Measurements from ENCODE around the gene KIF3A. TPM values are rescaled to one million over a fixed set of nuclear protein-coding genes. Genes with fewer than 3 reads are reported as not detected.

KIF3A gene
- polyA plus RNA-seq, 1 of the 3 experiments (the other 2 are of a cell fraction): 5.1 TPM

GRCh38 chr5:132669966-132670882, 67.1 kb downstream of the KIF3A start (continued):
- TF ChIP-seq FOXM1 (IDR thresholded peaks at IDR 0.05; ENCODE audit: low read depth) (no peak), JUND (IDR thresholded peaks at IDR 0.05) (no peak), PBX3 (IDR thresholded peaks at IDR 0.05) (no peak), CTCF (IDR thresholded peaks at IDR 0.05) (no peak), EP300 (IDR thresholded peaks at IDR 0.05; ENCODE audit: borderline replicate concordance in 1 of 2, low read depth in 1 of 2, low read length in 1 of 2) (no peak), MEF2A (IDR thresholded peaks at IDR 0.05; ENCODE audit: borderline replicate concordance, low read depth) (no peak)

DNA sequence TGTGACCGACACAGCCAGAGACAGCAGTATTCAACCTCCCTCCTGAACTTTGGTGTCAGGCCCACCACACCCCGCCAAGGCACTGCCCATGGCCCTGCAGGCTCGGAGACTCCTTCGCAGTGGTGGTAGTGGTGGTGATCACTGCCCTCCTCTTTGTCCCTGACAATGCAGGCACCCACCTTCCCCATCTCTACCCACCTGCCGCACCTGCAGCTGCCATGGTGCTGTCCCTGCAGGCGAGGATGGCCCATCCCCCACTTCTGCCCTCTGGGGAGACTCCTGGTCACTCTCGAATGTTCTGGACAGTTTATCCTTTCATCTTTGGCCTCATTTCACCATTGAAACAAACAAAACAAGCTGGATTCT, 67.9 kb downstream of the KIF3A start:
- Histone ChIP-seq H3K27ac (ENCODE audit: low read depth in 2 of 2, low read length in 1 of 2) (no peak overlapping the region), H3K36me3 (replicated peaks in 1 of 2; ENCODE audit: control insufficient read depth in 1 of 2, insufficient read depth in 2 of 2, low read length in 1 of 2) (no peaks in the 10 kb centered on the region), H3K4me3 (ENCODE audit: low read depth in 2 of 2, low read length in 1 of 2) (no peak overlapping the region), H3K27me3 (ENCODE audit: insufficient read depth) (no peaks in the 10 kb centered on the region), H3K9me2 (no peaks in the 10 kb centered on the region), H3K4me1 (ENCODE audit: control insufficient read depth in 1 of 2, insufficient read depth in 2 of 2, low read depth in 1 of 2, low read length in 1 of 2) (peaks cover 3 to 5% of the 10 kb centered on the region in 2 experiments; a peak in 2 of 4 replicates), H3K9ac (no peak overlapping the region), H3K4me2 (no peak overlapping the region), H4K20me1 (ENCODE audit: insufficient read depth) (no peaks in the 10 kb centered on the region), H3K9me3 (no peaks in the 10 kb centered on the region), H3F3A (replicated peaks; ENCODE audit: insufficient read depth) (peaks cover 5% of the 10 kb centered on the region), H2AFZ (ENCODE audit: low read depth) (no peak overlapping the region), H3K79me2 (ENCODE audit: insufficient read depth) (no peaks in the 10 kb centered on the region)
- ChIA-PET POLR2A (no interaction called here), CTCF (interaction anchor here (0.7 kb wide), 1 partner anchor 18 kb away, joined by 3 read pairs; no protein-coding TSS in a partner anchor)
- no peak for DNase-seq
- WGBS (ENCODE audit: low lambda C conversion rate): 81% methylated on average over 4 of the region's 7 CpGs
- TF ChIP-seq, protein P1, sequence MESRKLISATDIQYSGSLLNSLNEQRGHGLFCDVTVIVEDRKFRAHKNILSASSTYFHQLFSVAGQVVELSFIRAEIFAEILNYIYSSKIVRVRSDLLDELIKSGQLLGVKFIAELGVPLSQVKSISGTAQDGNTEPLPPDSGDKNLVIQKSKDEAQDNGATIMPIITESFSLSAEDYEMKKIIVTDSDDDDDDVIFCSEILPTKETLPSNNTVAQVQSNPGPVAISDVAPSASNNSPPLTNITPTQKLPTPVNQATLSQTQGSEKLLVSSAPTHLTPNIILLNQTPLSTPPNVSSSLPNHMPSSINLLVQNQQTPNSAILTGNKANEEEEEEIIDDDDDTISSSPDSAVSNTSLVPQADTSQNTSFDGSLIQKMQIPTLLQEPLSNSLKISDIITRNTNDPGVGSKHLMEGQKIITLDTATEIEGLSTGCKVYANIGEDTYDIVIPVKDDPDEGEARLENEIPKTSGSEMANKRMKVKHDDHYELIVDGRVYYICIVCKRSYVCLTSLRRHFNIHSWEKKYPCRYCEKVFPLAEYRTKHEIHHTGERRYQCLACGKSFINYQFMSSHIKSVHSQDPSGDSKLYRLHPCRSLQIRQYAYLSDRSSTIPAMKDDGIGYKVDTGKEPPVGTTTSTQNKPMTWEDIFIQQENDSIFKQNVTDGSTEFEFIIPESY (IDR thresholded peaks at IDR 0.05; ENCODE audit: borderline replicate concordance, low read depth): no peak
- TF ChIP-seq, protein P2, sequence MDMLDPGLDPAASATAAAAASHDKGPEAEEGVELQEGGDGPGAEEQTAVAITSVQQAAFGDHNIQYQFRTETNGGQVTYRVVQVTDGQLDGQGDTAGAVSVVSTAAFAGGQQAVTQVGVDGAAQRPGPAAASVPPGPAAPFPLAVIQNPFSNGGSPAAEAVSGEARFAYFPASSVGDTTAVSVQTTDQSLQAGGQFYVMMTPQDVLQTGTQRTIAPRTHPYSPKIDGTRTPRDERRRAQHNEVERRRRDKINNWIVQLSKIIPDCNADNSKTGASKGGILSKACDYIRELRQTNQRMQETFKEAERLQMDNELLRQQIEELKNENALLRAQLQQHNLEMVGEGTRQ (IDR thresholded peaks at IDR 0.05; ENCODE audit: borderline replicate concordance, low read depth, low read length): no peak
- TF ChIP-seq RCOR1 (IDR thresholded peaks at IDR 0.05; ENCODE audit: low read length): no peak
- TF ChIP-seq, protein P3, sequence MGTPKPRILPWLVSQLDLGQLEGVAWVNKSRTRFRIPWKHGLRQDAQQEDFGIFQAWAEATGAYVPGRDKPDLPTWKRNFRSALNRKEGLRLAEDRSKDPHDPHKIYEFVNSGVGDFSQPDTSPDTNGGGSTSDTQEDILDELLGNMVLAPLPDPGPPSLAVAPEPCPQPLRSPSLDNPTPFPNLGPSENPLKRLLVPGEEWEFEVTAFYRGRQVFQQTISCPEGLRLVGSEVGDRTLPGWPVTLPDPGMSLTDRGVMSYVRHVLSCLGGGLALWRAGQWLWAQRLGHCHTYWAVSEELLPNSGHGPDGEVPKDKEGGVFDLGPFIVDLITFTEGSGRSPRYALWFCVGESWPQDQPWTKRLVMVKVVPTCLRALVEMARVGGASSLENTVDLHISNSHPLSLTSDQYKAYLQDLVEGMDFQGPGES (IDR thresholded peaks at IDR 0.05; ENCODE audit: low read depth, low read length): no peak
- TF ChIP-seq RFX5 (IDR thresholded peaks at IDR 0.05; ENCODE audit: low read length): no peak
- no peak for TF ChIP-seq RXRA (IDR thresholded peaks at IDR 0.05; ENCODE audit: borderline replicate concordance, low read depth)
- TF ChIP-seq, protein P4, sequence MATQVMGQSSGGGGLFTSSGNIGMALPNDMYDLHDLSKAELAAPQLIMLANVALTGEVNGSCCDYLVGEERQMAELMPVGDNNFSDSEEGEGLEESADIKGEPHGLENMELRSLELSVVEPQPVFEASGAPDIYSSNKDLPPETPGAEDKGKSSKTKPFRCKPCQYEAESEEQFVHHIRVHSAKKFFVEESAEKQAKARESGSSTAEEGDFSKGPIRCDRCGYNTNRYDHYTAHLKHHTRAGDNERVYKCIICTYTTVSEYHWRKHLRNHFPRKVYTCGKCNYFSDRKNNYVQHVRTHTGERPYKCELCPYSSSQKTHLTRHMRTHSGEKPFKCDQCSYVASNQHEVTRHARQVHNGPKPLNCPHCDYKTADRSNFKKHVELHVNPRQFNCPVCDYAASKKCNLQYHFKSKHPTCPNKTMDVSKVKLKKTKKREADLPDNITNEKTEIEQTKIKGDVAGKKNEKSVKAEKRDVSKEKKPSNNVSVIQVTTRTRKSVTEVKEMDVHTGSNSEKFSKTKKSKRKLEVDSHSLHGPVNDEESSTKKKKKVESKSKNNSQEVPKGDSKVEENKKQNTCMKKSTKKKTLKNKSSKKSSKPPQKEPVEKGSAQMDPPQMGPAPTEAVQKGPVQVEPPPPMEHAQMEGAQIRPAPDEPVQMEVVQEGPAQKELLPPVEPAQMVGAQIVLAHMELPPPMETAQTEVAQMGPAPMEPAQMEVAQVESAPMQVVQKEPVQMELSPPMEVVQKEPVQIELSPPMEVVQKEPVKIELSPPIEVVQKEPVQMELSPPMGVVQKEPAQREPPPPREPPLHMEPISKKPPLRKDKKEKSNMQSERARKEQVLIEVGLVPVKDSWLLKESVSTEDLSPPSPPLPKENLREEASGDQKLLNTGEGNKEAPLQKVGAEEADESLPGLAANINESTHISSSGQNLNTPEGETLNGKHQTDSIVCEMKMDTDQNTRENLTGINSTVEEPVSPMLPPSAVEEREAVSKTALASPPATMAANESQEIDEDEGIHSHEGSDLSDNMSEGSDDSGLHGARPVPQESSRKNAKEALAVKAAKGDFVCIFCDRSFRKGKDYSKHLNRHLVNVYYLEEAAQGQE (IDR thresholded peaks at IDR 0.05; ENCODE audit: low read depth, low read length): no peak
- TF ChIP-seq FOSL2 (IDR thresholded peaks at IDR 0.05; ENCODE audit: borderline replicate concordance, low read depth): no peak
- TF ChIP-seq TAF1 (IDR thresholded peaks at IDR 0.05; ENCODE audit: borderline replicate concordance, low read depth, low read length): no peak
- no peak for TF ChIP-seq RAD21 (IDR thresholded peaks at IDR 0.05; ENCODE audit: low read length)
- no peak for TF ChIP-seq ELF1 (IDR thresholded peaks at IDR 0.05)

Measured in SK-N-SH (cell line).